ENCODE data around the gene AASDH.

Gene AASDH

GRCh38 chr4:56315543-56315942, 71.7 kb downstream of the AASDH start:
- DNase-seq (ENCODE audit: low spot score), result no peak

- DNase-seq (ENCODE audit: low spot score), result no peak
Measured at GRCh38 chr4:56315041-56315440, 72.2 kb downstream of the AASDH start.

GRCh38 chr4:56314207-56314915, 72.9 kb downstream of the AASDH start:
- no peak for DNase-seq (ENCODE audit: low spot score)

GRCh38 chr4:56313132-56313531, 74.2 kb downstream of the AASDH start:
- no peak for DNase-seq (ENCODE audit: low spot score)

GRCh38 chr4:56311299-56311975, 75.9 kb downstream of the AASDH start:
- DNase-seq (ENCODE audit: low spot score), result no peak

- no peak for DNase-seq (ENCODE audit: low spot score)
Measured at GRCh38 chr4:56310401-56311125, 76.7 kb downstream of the AASDH start.

- no peak for DNase-seq (ENCODE audit: low spot score)
Measured at GRCh38 chr4:56308384-56308783, 78.9 kb downstream of the AASDH start.

GRCh38 chr4:56307423-56307822, 79.9 kb downstream of the AASDH start:
- DNase-seq (ENCODE audit: low spot score), result no peak

- DNase-seq (ENCODE audit: low spot score), result no peak
Measured at GRCh38 chr4:56305390-56305789, 81.9 kb downstream of the AASDH start.

GRCh38 chr4:56303921-56304320, 83.4 kb downstream of the AASDH start:
- DNase-seq (ENCODE audit: low spot score), result no peak

- DNase-seq (ENCODE audit: low spot score), result no peak
Measured at GRCh38 chr4:56302760-56303159, 84.5 kb downstream of the AASDH start.

- no peak for DNase-seq (ENCODE audit: low spot score)
Measured at GRCh38 chr4:56301997-56302496, 85.2 kb downstream of the AASDH start.

GRCh38 chr4:56301181-56301996, 85.9 kb downstream of the AASDH start:
- peak; percentile 49 for DNase-seq (ENCODE audit: low spot score)

GRCh38 chr4:56298236-56298635, 89.1 kb downstream of the AASDH start:
- DNase-seq (ENCODE audit: low spot score), result no peak

GRCh38 chr4:56297776-56298175, 89.5 kb downstream of the AASDH start:
- no peak for DNase-seq (ENCODE audit: low spot score)

- no peak for DNase-seq (ENCODE audit: low spot score)
Measured at GRCh38 chr4:56296526-56296925, 90.8 kb downstream of the AASDH start.

- DNase-seq (ENCODE audit: low spot score), result no peak
Measured at GRCh38 chr4:56293121-56293520, 94.2 kb downstream of the AASDH start.

- no peak for DNase-seq (ENCODE audit: low spot score)
Measured at GRCh38 chr4:56289934-56290333, 97.4 kb downstream of the AASDH start.

- DNase-seq (ENCODE audit: low spot score), result no peak
Measured at GRCh38 chr4:56288663-56289062, 98.6 kb downstream of the AASDH start.

Data from HuH-7 (cell line).